ENCODE results near the gene NPFF.

DNA sequence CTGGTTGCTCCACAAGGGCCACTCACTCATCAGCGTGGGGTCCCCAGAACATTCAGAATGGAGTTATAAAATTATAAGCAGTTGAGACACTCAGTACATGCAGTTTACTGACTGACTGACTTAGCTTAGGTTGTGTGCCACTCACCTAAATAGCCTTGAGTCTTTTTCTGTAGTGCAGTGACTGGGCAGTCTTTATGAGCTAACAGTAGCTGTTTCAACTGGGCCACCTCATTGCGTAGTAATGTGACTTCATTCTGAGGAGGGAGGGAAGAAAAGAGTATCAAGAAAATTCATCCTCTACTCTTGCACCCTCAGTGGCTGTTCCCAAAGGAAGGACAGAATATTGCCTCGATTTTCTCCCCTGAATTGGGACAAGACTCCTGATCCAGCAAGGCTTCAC is 15.8 kb upstream of the NPFF start:
- TF ChIP-seq, protein P1, sequence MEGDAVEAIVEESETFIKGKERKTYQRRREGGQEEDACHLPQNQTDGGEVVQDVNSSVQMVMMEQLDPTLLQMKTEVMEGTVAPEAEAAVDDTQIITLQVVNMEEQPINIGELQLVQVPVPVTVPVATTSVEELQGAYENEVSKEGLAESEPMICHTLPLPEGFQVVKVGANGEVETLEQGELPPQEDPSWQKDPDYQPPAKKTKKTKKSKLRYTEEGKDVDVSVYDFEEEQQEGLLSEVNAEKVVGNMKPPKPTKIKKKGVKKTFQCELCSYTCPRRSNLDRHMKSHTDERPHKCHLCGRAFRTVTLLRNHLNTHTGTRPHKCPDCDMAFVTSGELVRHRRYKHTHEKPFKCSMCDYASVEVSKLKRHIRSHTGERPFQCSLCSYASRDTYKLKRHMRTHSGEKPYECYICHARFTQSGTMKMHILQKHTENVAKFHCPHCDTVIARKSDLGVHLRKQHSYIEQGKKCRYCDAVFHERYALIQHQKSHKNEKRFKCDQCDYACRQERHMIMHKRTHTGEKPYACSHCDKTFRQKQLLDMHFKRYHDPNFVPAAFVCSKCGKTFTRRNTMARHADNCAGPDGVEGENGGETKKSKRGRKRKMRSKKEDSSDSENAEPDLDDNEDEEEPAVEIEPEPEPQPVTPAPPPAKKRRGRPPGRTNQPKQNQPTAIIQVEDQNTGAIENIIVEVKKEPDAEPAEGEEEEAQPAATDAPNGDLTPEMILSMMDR (IDR thresholded peaks at IDR 0.05) = no peak
- TF ChIP-seq EP300 (IDR thresholded peaks at IDR 0.05) = no peak
